Adrenal gland (tissue), 5 donors: ENCODE data around the gene CLIP4.

Experiments used
- CTCF ChIP-seq, 6 experiments: fragments of 450-650 bp in 4 of 6; fragments of 200-600 bp in 2 of 6; sonication (generic) in 1 of 6; IDR thresholded peaks; 1 replicate in 5 of 6; 2 replicates in 1 of 6; pipeline versions ENCODE4 v1.5.1 to v1.8.0; 2016 to 2021; ENCODE audit warnings: antibody characterized with exemption in 6 of 6, mild to moderate bottlenecking in 2 of 6, moderate library complexity in 1 of 6
- POLR2A ChIP-seq, 2 donors: fragments of 450-650 bp; IDR thresholded peaks; one replicate each; pipeline ENCODE4 v1.6.1; 2017; ENCODE audit warnings: antibody characterized with exemption in 2 of 2, mild to moderate bottlenecking in 2 of 2, moderate library complexity in 1 of 2
- donor health status: DM: no; HTN: no; CAD: no.

GRCh38 chr2:29213888-29214291, 98.7 kb downstream of the CLIP4 start:
- TF ChIP-seq CTCF (IDR thresholded peaks at IDR 0.05) (no peak), POLR2A (IDR thresholded peaks at IDR 0.05) (no peak)
